Measurements from ENCODE around the gene AP1B1.

The AP1B1 gene

DNA sequence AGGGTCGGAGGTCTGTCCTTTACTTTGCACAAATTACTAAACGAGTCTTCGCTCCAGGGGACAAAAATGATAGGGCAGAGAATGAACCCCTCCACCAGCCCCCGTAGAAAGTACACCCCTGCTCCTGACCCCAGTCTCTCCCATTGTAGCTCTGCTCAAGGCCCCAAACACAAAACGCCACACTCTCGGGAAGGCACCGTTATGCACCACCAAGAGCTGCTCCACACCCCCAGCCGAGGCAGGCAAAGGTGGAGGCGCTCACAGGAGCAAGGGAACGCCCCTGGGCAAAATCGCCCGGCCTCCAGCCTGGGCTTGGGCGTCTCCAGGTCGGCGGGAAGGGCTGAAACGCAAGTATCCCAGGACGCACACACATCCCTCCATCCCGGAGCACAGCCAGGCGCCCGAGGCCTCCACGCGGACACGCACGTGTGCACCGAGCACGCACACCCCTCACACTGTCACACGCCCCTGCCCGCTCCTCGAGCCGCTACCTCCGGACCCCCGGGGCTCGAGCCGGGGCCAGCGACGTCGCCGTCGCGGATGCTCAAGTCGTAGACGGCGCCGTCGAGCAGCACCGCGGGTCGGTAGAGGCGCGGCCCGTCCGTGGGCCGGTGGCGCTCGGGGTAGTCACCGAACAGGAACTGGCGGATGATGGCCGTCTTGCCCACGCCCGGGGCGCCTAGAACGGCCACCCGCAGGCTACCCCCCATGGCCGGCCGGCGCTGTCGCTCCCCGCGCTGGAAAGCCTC, 73.7 kb downstream of the AP1B1 start:
- no peak for DNase-seq (ENCODE audit: low read depth in 2 of 3, low spot score in 1 of 3)

DNA sequence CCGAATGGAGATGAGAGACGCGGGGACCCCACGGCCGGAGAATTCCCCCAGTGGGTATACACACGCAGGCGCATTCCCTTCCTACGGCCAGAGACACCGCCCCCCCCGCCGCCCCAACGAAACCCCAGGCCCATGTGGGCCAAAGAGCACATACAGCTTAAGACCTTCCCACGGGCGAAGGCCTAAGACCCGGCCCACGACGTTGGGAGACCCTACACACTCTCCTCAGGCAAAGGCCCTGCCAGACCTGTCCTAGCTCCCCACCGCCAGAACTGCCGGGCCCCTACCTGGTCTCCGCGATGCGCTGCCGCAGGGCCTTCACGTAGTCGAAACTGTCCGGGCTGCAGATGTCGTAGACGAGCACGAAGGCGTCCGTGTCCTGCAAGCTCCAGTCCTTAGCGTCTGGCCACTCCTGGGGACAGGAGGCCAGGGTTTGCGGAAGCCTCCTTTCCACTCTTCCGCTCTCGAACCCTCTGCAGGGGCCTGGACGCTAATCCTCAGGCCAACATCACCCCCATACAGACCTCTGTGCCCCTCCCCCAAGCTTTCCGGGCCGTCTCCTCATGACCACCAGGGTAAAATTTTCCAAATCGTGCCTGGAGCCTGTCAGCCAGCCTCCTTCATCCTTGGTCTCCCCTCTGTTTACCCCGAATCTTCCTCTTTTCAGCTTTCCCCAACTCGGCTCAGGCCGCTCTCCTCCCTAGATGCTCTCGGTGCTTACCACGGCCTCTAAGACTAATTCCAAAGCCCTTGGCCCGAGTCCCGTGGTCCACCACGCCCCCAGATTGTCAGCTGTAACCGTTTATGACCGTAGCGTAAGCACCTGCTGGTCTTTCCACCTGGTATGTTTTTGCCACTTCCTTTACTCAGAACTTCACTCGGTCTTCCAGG, 74.5 kb downstream of the AP1B1 start:
- DNase-seq (ENCODE audit: low read depth in 2 of 3, low spot score in 1 of 3) = no peak

DNA sequence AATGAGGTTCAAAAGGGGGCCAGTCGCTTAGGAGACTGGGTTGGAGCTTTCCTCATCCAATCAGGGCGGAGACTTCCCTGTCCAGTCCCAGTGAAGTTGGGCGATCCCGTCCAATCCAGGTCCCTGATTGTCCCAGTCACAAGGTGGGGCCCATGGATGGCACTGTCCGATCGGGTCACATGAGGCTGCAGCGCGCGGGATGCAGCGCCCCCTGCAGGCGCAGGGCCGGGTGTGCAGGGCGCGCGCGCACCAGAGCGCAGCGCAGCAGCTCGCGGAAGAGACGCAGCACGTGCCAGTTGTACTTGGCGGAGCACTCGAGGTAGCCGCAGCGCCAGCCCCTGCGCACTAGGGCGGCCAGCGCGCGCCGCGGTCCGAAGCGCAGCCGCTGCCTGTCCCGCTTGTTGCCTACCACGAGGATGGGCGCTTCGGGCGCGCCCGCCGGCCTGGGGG, 75.2 kb downstream of the AP1B1 start:
- no peak for DNase-seq (ENCODE audit: low read depth in 2 of 3, low spot score in 1 of 3)

DNA sequence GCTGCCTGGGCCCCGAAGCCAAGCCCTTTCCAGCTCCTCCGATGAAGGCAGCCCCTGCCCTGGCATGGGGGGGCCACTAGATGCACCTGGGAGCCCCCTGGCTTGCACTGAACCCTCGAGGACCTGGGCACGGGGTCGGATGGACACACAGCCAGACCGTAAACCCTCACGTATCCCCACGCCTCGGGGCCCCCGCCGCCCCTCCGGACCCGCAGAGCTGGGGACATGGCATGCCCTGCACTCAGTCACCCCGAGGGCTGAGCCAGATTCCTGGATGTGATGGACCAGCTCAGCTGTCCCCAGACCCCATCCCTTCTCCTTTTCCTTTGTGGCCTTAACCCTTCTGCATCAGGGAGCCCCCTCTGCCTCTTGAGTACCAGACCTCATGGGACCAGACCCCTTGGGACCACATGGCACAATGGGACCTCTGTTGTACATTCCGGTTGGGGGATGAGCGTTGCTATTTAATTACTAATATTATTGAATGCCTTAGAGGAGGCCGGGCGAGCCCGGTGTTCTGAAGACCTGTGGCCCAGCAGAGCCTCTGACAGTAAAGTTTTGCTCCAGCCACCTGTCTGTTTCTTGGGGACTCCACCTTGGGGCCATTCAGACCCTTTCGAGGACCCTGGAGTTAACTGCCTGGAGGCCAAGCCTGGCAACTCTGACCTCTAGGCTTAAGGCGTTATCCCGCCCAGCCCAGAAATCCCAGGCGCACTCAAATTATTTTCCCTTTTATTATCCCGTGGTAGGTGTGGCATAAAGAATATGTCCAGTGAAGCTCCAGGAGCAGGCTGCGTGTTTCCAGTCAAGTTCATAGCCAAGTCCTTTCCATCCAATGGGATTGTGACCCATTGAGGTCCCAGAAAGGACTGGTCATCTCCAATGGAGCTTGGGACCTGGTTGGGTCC, 75.9 kb downstream of the AP1B1 start:
- DNase-seq (ENCODE audit: low read depth in 2 of 3, low spot score in 1 of 3) = no peak

DNA sequence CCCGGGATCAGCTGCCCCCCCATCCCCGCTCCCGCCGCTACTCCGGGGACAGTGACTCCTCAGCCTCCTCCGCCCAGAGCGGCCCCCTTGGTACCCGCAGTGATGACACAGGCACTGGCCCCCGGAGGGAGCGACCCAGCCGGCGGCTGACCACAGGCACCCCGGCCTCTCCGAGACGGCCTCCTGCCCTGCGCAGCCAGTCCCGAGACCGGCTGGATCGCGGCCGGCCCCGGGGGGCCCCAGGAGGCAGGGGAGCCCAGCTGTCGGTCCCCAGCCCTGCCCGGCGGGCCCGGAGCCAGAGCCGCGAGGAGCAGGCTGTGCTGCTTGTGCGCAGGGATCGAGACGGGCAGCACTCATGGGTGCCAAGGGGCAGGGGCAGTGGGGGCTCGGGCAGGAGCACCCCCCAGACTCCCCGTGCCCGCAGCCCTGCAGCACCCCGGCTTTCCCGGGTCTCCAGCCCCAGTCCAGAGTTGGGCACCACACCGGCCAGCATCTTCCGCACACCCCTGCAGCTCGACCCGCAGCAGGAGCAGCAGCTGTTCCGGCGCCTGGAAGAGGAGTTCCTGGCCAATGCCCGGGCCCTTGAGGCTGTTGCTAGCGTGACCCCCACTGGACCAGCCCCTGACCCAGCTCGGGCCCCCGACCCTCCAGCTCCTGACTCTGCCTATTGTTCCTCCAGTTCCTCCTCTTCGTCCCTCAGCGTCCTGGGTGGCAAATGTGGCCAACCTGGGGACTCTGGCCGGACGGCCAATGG, 76.7 kb downstream of the AP1B1 start:
- no peak for DNase-seq (ENCODE audit: low read depth in 2 of 3, low spot score in 1 of 3)

DNA sequence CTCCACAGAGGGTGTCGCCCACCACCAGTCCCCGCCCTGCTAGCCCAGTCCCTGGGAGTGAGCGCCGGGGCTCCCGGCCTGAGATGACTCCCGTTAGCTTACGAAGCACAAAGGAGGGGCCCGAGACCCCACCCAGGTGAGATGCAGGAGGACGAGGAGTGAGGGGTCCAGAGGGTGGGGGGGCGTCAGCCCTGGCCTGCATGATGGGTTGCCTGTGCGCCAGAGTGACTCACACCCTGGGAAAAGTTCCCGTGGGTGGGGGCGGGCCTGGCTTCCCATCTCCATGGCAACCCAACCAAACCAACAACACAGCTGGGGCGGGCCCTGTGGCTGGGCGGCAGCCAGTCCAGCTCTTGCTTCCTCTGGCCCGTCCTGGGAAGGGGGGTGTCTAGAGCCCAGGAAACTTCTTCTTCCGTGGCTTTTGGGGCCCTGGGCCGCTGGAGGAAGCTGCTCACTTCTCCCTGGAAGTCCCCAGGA, 77.5 kb downstream of the AP1B1 start:
- DNase-seq (ENCODE audit: low read depth in 2 of 3, low spot score in 1 of 3) = peak; percentile 56 to 72 (median 63)

DNA sequence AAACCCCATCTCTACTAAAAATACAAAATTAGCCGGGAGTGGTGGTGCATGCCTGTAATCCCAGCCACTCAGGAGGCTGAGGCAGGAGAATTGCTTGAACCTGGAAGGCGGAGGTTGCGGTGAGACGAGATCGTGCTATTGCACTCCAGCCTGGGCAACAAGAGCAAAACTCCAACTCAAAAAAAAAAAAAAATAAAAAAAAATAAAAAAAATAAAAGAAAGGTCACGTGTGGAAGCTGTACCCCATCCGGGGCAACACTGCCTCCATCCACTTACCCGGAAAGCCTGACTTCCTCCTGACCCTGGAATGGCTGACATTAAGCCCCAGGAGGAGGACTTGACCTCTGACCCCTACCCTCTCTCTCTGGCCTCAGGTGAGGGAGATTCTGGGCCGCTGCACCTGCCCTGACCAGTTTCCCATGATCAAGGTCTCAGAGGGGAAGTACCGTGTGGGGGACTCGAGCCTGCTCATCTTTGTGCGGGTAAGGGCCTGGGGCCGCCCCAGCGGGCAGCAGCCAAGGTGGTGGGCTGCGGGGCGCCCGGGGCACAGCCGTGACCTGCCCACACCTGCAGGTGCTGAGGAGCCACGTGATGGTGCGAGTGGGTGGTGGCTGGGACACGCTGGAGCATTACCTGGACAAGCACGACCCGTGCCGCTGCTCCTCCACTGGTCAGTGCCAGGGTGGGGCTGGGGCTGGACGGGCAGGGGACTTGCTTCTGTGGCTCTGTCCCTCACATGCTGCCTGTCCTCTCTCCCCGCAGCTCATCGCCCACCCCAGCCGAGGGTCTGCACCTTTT, 78.1 kb downstream of the AP1B1 start:
- DNase-seq (ENCODE audit: low read depth in 2 of 3, low spot score in 1 of 3) = no peak

DNA sequence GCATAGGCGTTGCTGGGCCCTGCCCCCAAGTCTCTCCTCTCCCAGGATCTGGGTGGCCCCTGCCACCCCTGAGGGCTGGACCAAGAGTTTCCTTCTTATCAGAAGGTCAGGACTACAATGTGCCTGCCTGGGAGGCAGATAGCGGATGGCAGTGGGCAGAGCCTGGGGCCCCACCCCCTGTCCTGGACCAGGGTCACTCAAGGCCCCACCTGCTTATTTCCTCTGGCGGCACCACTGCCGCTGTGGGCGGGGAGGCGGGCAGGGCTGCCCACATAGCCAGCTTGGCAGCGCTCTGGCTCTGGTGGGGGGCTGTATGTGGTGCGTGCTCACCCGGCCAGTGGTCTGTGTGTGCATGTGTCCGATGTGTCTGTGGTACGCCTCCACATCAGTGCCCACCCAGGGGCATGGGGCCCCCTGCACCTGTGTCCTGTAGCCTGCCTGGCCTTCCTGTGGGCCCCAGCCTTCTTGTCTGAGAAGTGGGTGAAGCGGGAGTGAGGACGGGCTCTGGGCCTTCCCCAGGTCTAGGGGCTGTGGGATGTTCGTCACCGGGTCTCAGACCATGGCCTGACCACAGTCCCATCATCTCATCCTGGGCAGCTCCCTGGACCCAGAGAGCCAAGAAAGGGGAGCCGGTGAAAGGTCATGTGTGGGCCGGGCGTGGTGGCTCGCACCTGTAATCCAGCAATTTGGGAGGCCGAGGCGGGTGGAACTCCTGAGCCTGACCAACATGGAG, 78.9 kb downstream of the AP1B1 start:
- no peak for DNase-seq (ENCODE audit: low read depth in 2 of 3, low spot score in 1 of 3)

DNA sequence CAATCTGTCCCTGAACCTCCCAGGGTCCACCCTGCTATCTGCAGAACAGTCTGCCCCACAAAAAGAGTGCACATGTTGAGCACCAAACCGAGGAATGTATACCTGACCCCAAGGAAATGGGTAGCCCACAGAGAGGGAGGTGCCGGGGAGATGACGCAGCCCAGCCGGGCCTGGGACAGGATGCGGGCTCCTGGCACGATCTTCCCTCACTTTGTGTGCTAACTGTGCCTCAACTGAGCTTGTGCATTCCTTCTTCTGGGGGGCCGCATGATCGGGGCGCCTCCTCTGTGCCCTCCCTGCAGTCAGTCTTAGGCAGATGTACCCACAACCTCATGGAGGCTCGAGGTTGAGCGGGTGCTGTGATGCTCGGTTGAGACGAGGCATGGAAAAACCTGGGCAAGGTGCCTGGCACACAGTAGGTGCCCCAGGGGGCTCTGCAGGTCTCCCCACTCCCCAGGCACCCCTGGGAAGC, 79.5 kb downstream of the AP1B1 start:
- DNase-seq (ENCODE audit: low read depth in 2 of 3, low spot score in 1 of 3) = no peak

DNA sequence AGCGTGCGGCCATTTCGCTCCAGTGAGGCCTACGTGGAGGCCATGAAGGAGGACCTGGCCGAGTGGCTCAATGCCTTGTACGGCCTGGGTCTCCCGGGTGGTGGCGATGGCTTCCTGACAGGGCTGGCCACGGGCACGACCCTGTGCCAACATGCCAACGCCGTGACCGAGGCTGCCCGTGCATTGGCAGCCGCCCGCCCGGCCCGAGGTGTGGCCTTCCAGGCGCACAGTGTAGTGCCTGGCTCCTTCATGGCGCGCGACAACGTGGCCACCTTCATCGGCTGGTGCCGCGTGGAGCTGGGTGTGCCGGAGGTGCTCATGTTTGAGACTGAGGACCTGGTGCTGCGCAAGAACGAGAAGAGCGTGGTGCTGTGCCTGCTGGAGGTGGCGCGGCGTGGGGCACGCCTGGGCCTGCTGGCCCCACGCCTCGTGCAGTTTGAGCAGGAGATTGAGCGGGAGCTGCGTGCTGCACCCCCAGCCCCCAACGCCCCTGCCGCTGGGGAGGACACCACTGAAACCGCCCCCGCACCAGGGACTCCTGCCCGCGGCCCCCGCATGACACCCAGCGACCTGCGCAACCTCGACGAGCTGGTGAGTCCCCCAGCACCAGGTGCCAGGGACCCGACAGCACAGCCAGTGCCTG, 80.1 kb downstream of the AP1B1 start:
- no peak for DNase-seq (ENCODE audit: low read depth in 2 of 3, low spot score in 1 of 3)

DNA sequence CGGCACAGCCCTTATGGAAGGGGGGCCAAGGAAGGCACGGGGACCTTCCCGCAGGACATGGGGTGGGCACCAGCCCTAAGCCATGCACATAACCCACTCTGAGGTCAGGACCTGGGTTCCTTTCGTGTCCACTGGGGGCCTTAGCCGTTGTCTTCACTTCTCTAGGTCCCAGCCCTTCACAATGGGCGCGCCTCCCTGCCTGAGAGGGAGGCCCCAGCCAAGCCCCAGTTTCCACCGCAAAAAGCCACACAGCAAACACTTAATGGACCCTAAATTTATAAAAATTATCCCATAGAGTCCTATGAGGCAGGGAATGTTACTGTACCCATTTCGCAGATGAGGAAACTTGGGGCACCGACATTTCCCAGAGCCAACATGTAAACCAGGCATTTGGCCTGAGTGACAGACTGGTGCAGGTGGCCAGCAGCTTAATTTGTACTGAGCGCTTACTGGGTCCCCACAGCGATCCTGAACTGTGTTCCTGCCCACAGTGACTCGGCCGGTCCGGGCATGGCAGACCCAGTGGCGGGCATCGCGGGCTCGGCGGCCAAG, 80.7 kb downstream of the AP1B1 start:
- DNase-seq (ENCODE audit: low read depth in 2 of 3, low spot score in 1 of 3) = no peak

DNA sequence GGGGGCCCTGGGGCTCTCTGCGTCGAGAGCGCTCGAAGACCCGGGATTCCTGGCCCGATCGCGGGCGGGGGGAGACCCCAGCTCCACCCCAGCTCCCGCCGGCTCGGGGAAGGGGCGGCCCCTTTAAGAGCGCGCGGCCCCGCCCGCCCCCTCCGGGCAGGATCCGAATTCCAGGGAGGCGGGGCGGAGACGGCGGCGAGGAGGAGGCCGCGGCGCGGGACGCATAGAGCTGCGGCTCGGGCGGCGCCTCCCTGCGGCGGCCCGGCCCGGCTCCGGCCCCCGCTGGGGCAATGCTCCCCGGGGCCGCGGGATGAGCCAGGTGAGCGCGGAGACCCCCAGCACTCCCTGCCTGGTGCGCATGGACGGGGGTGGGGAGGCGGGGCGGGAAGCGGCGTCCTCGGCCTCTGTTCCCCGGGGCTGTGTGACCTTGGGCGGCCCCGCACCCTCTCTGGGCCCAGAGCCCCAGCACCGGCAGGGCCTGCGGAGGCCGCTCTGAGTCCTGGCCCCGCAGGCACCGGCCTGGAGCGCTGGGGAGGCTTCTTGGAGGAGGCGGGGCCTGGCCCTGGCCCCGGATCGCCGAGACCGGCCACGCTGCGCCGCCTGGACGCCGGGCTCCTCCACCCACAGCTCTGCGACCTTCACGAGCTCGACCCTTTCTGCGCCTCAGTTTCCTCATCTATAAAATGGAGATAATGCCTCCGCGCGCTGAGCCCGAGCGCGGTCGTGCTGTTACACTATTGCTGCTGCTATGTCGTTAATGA, 81.4 kb downstream of the AP1B1 start:
- DNase-seq (ENCODE audit: low read depth in 2 of 3, low spot score in 1 of 3) = peak in 1 of 3 donors; percentile 53

DNA sequence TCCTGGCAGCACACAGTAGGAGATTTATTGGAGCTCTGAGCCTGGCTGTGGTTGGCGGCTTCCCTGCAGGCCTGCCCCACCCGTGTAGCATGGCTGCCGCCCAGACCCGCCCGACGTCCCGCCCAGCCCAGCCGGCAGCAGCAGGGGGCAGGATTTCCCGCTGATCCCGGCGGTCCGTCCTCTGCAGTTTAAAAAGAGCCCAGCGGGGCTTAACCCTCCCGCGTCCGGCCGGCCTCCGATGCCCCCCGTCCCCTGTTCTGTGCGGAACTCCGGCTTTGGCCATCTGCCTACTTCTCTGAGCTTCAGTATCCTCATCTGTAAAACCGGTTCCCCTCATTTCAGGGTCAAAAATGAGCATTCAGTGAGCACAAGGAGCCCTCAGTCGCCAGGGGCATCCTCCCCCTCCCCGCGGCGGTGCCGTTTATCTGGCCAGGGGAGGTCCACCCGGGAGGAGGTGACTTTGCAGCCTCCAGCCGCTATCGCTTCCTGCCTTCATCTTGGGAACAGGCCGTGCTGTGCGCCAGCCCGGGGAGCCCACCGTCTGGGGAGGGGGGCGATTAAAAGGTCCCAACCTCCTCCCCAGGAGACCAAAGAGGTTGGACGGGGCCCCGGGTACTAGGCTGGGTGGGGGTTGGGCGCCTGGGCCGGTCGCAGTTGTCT, 82.1 kb downstream of the AP1B1 start, which contains the start of gene GAS2L1:
Gene GAS2L1, plus strand, starts transcription at position 476 of the 660 bp plus-strand sequence. CDS start 1,456 bp downstream, outside the sequence.
- peak; percentile 28 to 56 (median 34) for DNase-seq (ENCODE audit: low read depth in 2 of 3, low spot score in 1 of 3)

DNA sequence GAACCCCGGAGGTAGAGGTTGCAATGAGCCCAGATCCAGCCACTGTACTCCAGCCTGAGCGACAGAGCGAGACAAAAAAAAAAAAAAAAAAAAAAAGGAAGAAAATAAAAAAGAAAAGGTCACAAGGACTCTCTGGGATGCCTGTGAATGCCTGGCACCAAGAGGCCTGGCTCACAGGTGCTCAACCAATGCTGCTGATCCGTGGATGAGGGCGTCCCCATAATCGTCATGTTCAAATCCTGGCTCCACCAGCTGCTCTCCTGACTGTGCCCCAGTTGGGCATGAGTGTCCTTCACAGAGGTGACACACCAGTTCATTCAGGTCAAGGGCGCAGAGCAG, 82.6 kb downstream of the AP1B1 start:
- DNase-seq (ENCODE audit: low read depth in 2 of 3, low spot score in 1 of 3) = no peak

DNA sequence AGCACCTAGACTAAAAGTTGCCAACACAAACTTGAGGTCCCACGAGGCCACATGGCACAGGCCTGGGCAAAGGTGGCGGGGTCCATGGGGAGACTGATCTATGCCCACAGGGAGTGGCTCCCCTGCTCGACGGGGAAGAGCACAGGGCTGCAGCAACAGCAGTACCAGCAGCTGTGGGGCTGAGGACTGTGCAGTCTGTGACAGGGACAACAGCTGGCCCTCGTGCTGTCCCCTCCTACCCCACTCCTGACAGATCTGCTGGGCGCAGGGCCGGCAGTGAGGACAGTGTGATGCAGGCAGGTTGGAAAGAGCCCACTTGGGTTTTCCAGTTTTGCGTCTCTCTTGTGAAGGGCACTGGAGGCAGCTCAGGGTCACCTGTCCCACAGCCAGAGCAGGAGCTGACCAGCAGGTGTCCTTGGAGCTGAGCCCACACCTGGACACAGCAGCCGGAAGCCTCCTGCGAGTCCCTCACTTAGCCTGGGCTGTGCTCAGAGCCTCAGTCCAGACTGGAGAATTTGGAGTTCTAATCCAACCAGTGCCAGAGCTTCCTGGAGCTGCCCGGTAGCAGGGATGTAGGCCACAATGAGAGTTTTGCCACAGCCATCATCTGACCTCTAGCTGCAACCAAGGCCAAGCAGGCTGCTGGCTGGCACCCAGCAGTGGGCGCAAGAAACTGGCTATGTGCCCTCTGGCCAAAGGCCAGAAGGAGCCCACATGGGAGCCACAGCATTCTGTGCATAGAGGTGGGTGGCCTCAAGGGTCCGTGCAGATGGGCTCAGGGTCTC, 85.5 kb downstream of the AP1B1 start:
- no peak for DNase-seq (ENCODE audit: low read depth in 2 of 3, low spot score in 1 of 3)

DNA sequence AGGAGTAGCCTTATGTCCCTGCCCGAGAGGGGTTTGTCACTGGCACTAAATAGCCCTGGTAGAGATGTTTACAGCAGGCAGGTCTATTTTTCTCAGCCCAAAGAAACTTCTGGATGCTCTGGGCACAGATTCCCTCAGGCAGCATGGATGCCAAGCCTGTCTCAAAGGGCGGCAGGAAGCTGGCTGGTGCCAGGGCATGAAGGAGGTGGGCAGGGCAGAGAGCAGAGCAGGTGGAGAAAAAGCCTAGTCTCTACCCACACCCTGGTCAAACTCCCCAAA, 86.0 kb downstream of the AP1B1 start:
- DNase-seq (ENCODE audit: low read depth in 2 of 3, low spot score in 1 of 3) = no peak
